Measurements from ENCODE around the gene S100PBP. TPM values are rescaled to one million over a fixed set of nuclear protein-coding genes. Genes with fewer than 3 reads are reported as not detected.

S100PBP gene
- total and polyA plus RNA-seq, 10 donors: 15.5 to 76.3 (median 52.0) TPM

DNA sequence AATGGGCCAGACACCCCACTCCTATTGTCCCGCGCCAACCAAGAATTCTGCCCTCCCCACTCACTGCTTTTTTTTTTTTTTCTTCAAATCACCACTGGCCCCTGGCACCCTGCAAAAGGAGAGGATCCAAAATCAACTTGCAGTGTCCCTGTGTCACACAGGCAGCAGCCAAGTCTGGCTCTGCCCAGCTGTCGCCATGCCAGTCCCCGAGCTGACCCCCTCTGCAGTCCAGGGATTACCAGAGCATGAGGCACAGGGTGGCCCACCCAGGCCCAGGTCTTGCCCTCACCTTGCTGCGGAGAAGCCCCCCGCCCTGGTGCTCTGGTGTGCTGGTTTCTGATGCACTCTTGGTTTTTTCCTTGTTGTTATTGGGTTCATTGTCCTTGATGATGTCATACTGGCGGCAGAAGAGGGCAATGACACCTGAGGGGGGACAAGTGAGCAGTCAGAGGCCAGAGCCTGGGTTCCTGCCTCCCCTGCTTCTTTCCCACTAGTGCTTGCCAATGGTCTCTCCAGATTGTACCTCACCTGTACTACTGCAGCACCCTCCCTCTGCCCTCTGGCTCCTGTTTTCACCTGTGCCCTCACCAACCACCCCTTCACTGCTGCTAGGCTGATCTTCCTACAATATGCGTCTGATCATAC lies 47.0 kb downstream of the S100PBP start:
- H3K27ac ChIP-seq: no peak overlapping the region
- TF ChIP-seq, protein P1, sequence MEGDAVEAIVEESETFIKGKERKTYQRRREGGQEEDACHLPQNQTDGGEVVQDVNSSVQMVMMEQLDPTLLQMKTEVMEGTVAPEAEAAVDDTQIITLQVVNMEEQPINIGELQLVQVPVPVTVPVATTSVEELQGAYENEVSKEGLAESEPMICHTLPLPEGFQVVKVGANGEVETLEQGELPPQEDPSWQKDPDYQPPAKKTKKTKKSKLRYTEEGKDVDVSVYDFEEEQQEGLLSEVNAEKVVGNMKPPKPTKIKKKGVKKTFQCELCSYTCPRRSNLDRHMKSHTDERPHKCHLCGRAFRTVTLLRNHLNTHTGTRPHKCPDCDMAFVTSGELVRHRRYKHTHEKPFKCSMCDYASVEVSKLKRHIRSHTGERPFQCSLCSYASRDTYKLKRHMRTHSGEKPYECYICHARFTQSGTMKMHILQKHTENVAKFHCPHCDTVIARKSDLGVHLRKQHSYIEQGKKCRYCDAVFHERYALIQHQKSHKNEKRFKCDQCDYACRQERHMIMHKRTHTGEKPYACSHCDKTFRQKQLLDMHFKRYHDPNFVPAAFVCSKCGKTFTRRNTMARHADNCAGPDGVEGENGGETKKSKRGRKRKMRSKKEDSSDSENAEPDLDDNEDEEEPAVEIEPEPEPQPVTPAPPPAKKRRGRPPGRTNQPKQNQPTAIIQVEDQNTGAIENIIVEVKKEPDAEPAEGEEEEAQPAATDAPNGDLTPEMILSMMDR (IDR thresholded peaks at IDR 0.05 in 8 of 11, conservative IDR thresholded peaks at IDR 0.05 in 3 of 11): no peak
- no peak for TF ChIP-seq POLR2A (IDR thresholded peaks at IDR 0.05)
- TF ChIP-seq POLR2AphosphoS5 (IDR thresholded peaks at IDR 0.05): no peak
- H3K4me3 ChIP-seq: no peak overlapping the region
- H3K9me3 ChIP-seq: no peaks in the 10 kb centered on the region
- 91 to 99% (median 98%) methylated on average over 8 of the region's 8 CpGs for whole genome bisulfite sequencing, 5 donors
- H3K27me3 ChIP-seq (replicated peaks in 1 of 7): peaks cover 0 to 6% (median 0%) of the 10 kb centered on the region in 7 donors
- peaks cover 0 to 14% (median 5%) of the 10 kb centered on the region in 6 donors for H3K4me1 ChIP-seq
- peaks cover 0 to 68% (median 10%) of the 10 kb centered on the region in 6 donors for H3K36me3 ChIP-seq
- no peak for DNase-seq
- intact Hi-C loops (cut with DNase I; ENCODE audit: low total_unique reads): no loop called here

DNA sequence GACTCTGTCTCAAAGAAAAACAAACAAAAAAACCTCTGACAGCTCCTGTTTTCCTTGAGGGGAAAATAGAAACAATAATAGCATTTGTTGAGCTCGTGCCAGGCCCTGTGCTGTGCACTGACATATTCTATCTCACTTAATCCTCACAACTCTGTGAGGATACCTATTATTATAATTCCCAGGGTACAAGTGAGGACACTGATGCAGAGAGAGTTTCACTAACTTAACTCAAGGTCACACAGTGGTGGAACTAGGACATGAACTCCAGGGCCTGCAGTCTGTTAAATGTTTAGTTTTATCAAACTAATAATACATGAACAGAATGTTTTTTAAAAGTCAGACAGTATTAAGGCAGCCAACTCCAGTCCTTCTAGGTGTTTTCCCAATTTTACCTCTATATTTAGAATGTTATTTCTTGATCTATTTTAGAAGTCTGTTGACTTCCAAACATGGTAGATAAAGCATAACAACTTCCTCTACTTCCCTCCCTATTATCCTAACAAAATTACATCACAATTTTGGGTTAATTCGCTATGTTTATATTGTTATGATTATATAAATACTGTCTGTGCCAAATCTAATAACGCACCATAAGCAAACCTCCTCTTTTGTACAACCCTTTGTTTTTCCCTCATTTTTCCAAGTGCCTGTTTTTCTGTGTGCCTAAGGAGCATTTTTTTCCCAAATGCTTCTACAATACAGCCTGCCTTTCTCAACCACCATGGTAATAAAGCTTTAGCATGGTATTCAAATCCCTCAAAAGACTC lies 48.4 kb downstream of the S100PBP start:
- WGBS, 5 donors: 83 to 93% (median 91%) methylated on average over 3 of the region's 3 CpGs
- H3K36me3 ChIP-seq: peaks cover 0 to 55% (median 8%) of the 10 kb centered on the region in 6 donors
- H3K4me1 ChIP-seq: peaks cover 3 to 22% (median 13%) of the 10 kb centered on the region in 6 donors
- no peaks in the 10 kb centered on the region for H3K9me3 ChIP-seq
- intact Hi-C loops (cut with DNase I; ENCODE audit: low total_unique reads): no loop called here
- peaks cover 0 to 17% (median 10%) of the 10 kb centered on the region in 7 donors for H3K27me3 ChIP-seq (replicated peaks in 1 of 7)
- no peak overlapping the region for H3K4me3 ChIP-seq
- DNase-seq: no peak
- TF ChIP-seq, protein P1 (IDR thresholded peaks at IDR 0.05 in 8 of 11, conservative IDR thresholded peaks at IDR 0.05 in 3 of 11): no peak
- no peak for TF ChIP-seq POLR2AphosphoS5 (IDR thresholded peaks at IDR 0.05)
- TF ChIP-seq POLR2A (IDR thresholded peaks at IDR 0.05): no peak
- H3K27ac ChIP-seq: no peak overlapping the region

DNA sequence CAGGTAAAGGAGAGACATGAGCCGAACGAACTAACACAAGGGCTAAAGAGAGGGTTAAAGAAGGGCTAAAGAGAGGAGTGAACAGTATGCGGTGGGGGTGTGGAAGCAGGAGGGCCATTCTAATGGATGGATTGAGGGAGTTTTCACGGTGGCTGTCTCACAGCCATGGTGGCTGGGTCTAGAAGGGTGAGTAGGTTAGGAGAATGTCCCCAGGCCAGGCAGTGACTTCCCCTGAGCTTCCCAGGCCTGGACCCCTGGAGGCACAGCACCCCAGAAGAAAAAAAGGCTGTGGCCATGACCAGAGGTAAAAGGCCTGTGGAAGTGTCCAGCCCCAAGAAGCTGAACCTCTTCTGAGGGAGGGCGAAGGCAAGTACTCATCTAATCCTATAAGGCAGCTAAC lies 49.7 kb downstream of the S100PBP start:
- H3K27me3 ChIP-seq (replicated peaks in 1 of 7): peaks cover 0 to 30% (median 19%) of the 10 kb centered on the region in 7 donors
- 89 to 96% (median 93%) methylated on average over 5 of the region's 5 CpGs for WGBS, 5 donors
- no peak for DNase-seq
- no peak overlapping the region for H3K4me3 ChIP-seq
- no peak overlapping the region for H3K27ac ChIP-seq
- no peaks in the 10 kb centered on the region for H3K9me3 ChIP-seq
- peaks cover 3 to 26% (median 19%) of the 10 kb centered on the region in 6 donors for H3K4me1 ChIP-seq
- peaks cover 0 to 44% (median 8%) of the 10 kb centered on the region in 6 donors for H3K36me3 ChIP-seq
- intact Hi-C loops (cut with DNase I; ENCODE audit: low total_unique reads): no loop called here
- no peak for TF ChIP-seq POLR2AphosphoS5 (IDR thresholded peaks at IDR 0.05)
- TF ChIP-seq POLR2A (IDR thresholded peaks at IDR 0.05): no peak
- TF ChIP-seq, protein P1 (IDR thresholded peaks at IDR 0.05 in 8 of 11, conservative IDR thresholded peaks at IDR 0.05 in 3 of 11): no peak

DNA sequence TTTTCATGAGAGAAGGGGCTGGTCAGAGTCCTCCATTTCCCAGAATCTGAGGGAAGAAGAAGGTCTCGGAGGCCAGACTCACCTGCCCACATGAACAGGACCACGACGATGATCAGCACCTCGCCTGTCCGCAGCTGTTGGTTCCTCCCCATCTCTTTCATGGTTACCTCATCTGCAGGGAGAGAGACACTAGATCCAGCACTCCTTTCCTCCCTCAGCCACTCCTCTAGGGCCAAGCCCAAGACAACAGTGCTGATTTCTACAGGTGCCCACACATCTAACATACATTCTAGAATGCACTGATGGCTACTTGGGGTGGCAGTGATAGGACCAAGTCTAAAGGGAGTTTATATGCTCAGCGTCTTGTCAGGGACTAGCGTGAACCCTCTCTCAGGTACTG lies 50.2 kb downstream of the S100PBP start:
- WGBS, 5 donors: 93 to 99% (median 96%) methylated on average over 7 of the region's 7 CpGs
- intact Hi-C loops (cut with DNase I; ENCODE audit: low total_unique reads): no loop called here
- peaks cover 3 to 27% (median 22%) of the 10 kb centered on the region in 6 donors for H3K4me1 ChIP-seq
- DNase-seq: no peak
- peaks cover 0 to 36% (median 24%) of the 10 kb centered on the region in 7 donors for H3K27me3 ChIP-seq (replicated peaks in 1 of 7)
- no peak for TF ChIP-seq POLR2AphosphoS5 (IDR thresholded peaks at IDR 0.05)
- no peak for TF ChIP-seq POLR2A (IDR thresholded peaks at IDR 0.05)
- TF ChIP-seq, protein P1 (IDR thresholded peaks at IDR 0.05 in 8 of 11, conservative IDR thresholded peaks at IDR 0.05 in 3 of 11): no peak
- H3K4me3 ChIP-seq: no peak overlapping the region
- H3K27ac ChIP-seq: no peak overlapping the region
- peaks cover 0 to 39% (median 6%) of the 10 kb centered on the region in 6 donors for H3K36me3 ChIP-seq
- no peaks in the 10 kb centered on the region for H3K9me3 ChIP-seq
